Caco-2 (cell line): ENCODE measurements around the gene ZBTB16. TPM values are rescaled to one million over a fixed set of nuclear protein-coding genes. Genes with fewer than 3 reads are reported as not detected.

Experiments used
- BruUV-seq: library from RNA; stranded (reverse); fragments of 400-500 nt; replicated peaks from 2 replicates; lab custom pipeline; 2021; lab: Mats Ljungman, UMichigan
- CTCF ChIA-PET: fragments of 300-600 bp; sonication (Branson Sonifier 250); formaldehyde crosslinking; loops from one replicate; lab custom pipeline; 2022; ENCODE audit warnings: antibody characterized with exemption; lab: Charles Lee
- POLR2A ChIA-PET: fragments of 300-600 bp; sonication (Branson Sonifier 250); formaldehyde crosslinking; loops from one replicate; lab custom pipeline; 2022; ENCODE audit warnings: antibody characterized with exemption; lab: Charles Lee
- DNase-seq, 2 experiments: peaks; one replicate each; pipeline versions ENCODE4 v3.0.0 to v3.0.0-alpha.2; 2020 to 2022
- H3K27me3 ChIP-seq: replicated peaks from 2 replicates; pipeline ENCODE4 v1.6.0; 2011; ENCODE audit warnings: low read length; ENCODE audit not compliant: control insufficient read depth, insufficient read depth
- H3K36me3 ChIP-seq: 2 replicates; pipeline ENCODE4 v1.5.1; 2011; ENCODE audit warnings: low read length; ENCODE audit not compliant: control insufficient read depth, insufficient read depth
- H3K4me1 ChIP-seq: fragments of 250-450 bp; sonication (Bioruptor Pico); 2 replicates; pipeline ENCODE4 v1.5.1; 2020; ENCODE audit warnings: mild to moderate bottlenecking
- H3K4me3 ChIP-seq: 2 replicates; pipeline ENCODE4 v1.5.1; 2011; ENCODE audit warnings: low read depth, mild to moderate bottlenecking, control low read depth, low read length
- H3K9me3 ChIP-seq: fragments of 250-450 bp; sonication (Bioruptor Pico); 2 replicates; pipeline ENCODE4 v1.5.1; 2020; ENCODE audit warnings: mild to moderate bottlenecking, moderate library complexity
- H3K27ac Mint-ChIP-seq: one replicate; pipeline ENCODE4 v1.8.0; 2022; ENCODE audit warnings: mixed read lengths; ENCODE audit not compliant: unreplicated experiment
- H3K27me3 Mint-ChIP-seq: one replicate; pipeline ENCODE4 v1.8.0; 2022; ENCODE audit warnings: mixed read lengths; ENCODE audit not compliant: insufficient read depth, unreplicated experiment
- H3K36me3 Mint-ChIP-seq: one replicate; pipeline ENCODE4 v1.8.0; 2022; ENCODE audit warnings: mild to moderate bottlenecking, mixed read lengths; ENCODE audit not compliant: insufficient read depth, unreplicated experiment
- H3K4me1 Mint-ChIP-seq: one replicate; pipeline ENCODE4 v1.8.0; 2022; ENCODE audit warnings: low read depth, mixed read lengths; ENCODE audit not compliant: unreplicated experiment
- H3K4me3 Mint-ChIP-seq: one replicate; pipeline ENCODE4 v1.8.0; 2022; ENCODE audit warnings: mild to moderate bottlenecking, moderate library complexity, mixed read lengths; ENCODE audit not compliant: unreplicated experiment
- H3K9me3 Mint-ChIP-seq: one replicate; pipeline ENCODE4 v1.8.0; 2022; ENCODE audit warnings: mixed read lengths; ENCODE audit not compliant: unreplicated experiment
- CTCF ChIP-seq, 2 experiments: fragments of 200-600 bp in 1 of 2; IDR thresholded peaks; 1 replicate in 1 of 2; 2 replicates in 1 of 2; pipeline versions ENCODE4 v1.5.1 to v1.8.0; 2011 to 2022; ENCODE audit warnings: antibody characterized with exemption in 1 of 2, control low read depth in 1 of 2, inconsistent platforms in 1 of 2, low read depth in 1 of 2, low read length in 1 of 2, mild to moderate bottlenecking in 1 of 2, moderate library complexity in 1 of 2; ENCODE audit not compliant: insufficient read depth in 1 of 2, severe bottlenecking in 1 of 2, unreplicated experiment in 1 of 2
- intact Hi-C: fragments of 100-400 bp; cut with micrococcal nuclease; formaldehyde crosslinking; loops from one replicate; pipeline ENCODE4 v1.10.0; 2022; ENCODE audit not compliant: unreplicated experiment
- total RNA-seq: library from RNA; stranded (reverse); gene quantifications from 2 replicates; pipeline ENCODE4 v1.2.3, GENCODE V29; 2022

ZBTB16 gene
- total RNA-seq, 1 experiment from 2014 or later = 12.7 TPM

GRCh38 chr11:114050258-114050927 lies 9.1 kb upstream of the ZBTB16 start:
- Histone ChIP-seq H3K9me3 (no peaks in the 10 kb centered on the region), H3K4me3 (no peak overlapping the region), H3K36me3 (no peaks in the 10 kb centered on the region), H3K4me1 (peaks cover 11% of the 10 kb centered on the region), H3K27me3 (no peaks in the 10 kb centered on the region)
- no peaks in the 10 kb centered on the region for H3K9me3 Mint-ChIP-seq
- CTCF ChIA-PET = interaction anchor here (0.6 kb wide), 1 partner anchor 206 kb away, joined by 3 read pairs; no protein-coding TSS in a partner anchor
- POLR2A ChIA-PET = no interaction called here
- peaks cover 12% of the 10 kb centered on the region for H3K4me1 Mint-ChIP-seq
- no peak overlapping the region for H3K27ac Mint-ChIP-seq
- TF ChIP-seq CTCF (IDR thresholded peaks at IDR 0.05; ENCODE audit: insufficient read depth in 1 of 2, low read depth in 1 of 2, low read length in 1 of 2, severe bottlenecking in 1 of 2, unreplicated experiment in 1 of 2) = no peak
- H3K36me3 Mint-ChIP-seq = no peaks in the 10 kb centered on the region
- intact Hi-C loops = no loop called here
- no peak for DNase-seq
- no peaks in the 10 kb centered on the region for H3K27me3 Mint-ChIP-seq
- BruUV-seq = no TSS peak
- no peak overlapping the region for H3K4me3 Mint-ChIP-seq

- ChIA-PET CTCF (interaction anchor here (0.6 to 1.4 kb wide), 3 partner anchors 11 to 210 kb away, joined by 3 to 6 read pairs (median 4); no protein-coding TSS in a partner anchor), POLR2A (no interaction called here)
- no peak overlapping the region for H3K27ac Mint-ChIP-seq
- peaks cover 12% of the 10 kb centered on the region for H3K4me1 Mint-ChIP-seq
- Histone ChIP-seq H3K9me3 (no peaks in the 10 kb centered on the region), H3K36me3 (no peaks in the 10 kb centered on the region), H3K4me1 (peaks cover 11% of the 10 kb centered on the region), H3K4me3 (no peak overlapping the region), H3K27me3 (no peaks in the 10 kb centered on the region)
- no peak for DNase-seq
- no peak overlapping the region for H3K4me3 Mint-ChIP-seq
- no TSS peak for BruUV-seq
- intact Hi-C loops = no loop called here
- no peaks in the 10 kb centered on the region for H3K9me3 Mint-ChIP-seq
- TF ChIP-seq CTCF (IDR thresholded peaks at IDR 0.05; ENCODE audit: insufficient read depth in 1 of 2, low read depth in 1 of 2, low read length in 1 of 2, severe bottlenecking in 1 of 2, unreplicated experiment in 1 of 2) = no peak
- no peaks in the 10 kb centered on the region for H3K36me3 Mint-ChIP-seq
- no peaks in the 10 kb centered on the region for H3K27me3 Mint-ChIP-seq
Measured at GRCh38 chr11:114051558-114051957, 8.0 kb upstream of the ZBTB16 start.

GRCh38 chr11:114052160-114052559 lies 7.4 kb upstream of the ZBTB16 start:
- H3K27me3 Mint-ChIP-seq = peaks cover 4% of the 10 kb centered on the region
- CTCF ChIA-PET = interaction anchor here (0.6 to 1.4 kb wide), 3 partner anchors 63 to 209 kb away, joined by 3 to 6 read pairs (median 3); no protein-coding TSS in a partner anchor
- BruUV-seq = no TSS peak
- no peaks in the 10 kb centered on the region for H3K36me3 Mint-ChIP-seq
- H3K27me3 ChIP-seq = no peaks in the 10 kb centered on the region
- peaks cover 11% of the 10 kb centered on the region for H3K4me1 ChIP-seq
- H3K9me3 Mint-ChIP-seq = no peaks in the 10 kb centered on the region
- TF ChIP-seq CTCF (IDR thresholded peaks at IDR 0.05; ENCODE audit: insufficient read depth in 1 of 2, low read depth in 1 of 2, low read length in 1 of 2, severe bottlenecking in 1 of 2, unreplicated experiment in 1 of 2) = no peak
- no peak overlapping the region for H3K4me3 ChIP-seq
- intact Hi-C loops = no loop called here
- peaks cover 12% of the 10 kb centered on the region for H3K4me1 Mint-ChIP-seq
- H3K27ac Mint-ChIP-seq = no peak overlapping the region
- no peak overlapping the region for H3K4me3 Mint-ChIP-seq
- no peaks in the 10 kb centered on the region for H3K9me3 ChIP-seq
- POLR2A ChIA-PET = no interaction called here
- no peak for DNase-seq
- H3K36me3 ChIP-seq = no peaks in the 10 kb centered on the region
